Caco-2 (cell line): Measurements from ENCODE around the gene SNX30. TPM values are rescaled to one million over a fixed set of nuclear protein-coding genes. Genes with fewer than 3 reads are reported as not detected.
A peak's percentile ranks its signal among the peaks of the same experiment; 100 is the strongest.

Experiments used
- BruUV-seq: library from RNA; stranded (reverse); fragments of 400-500 nt; replicated peaks from 2 replicates; lab custom pipeline; 2021; lab: Mats Ljungman, UMichigan
- CTCF ChIA-PET: fragments of 300-600 bp; sonication (Branson Sonifier 250); formaldehyde crosslinking; loops from one replicate; lab custom pipeline; 2022; ENCODE audit warnings: antibody characterized with exemption; lab: Charles Lee
- POLR2A ChIA-PET: fragments of 300-600 bp; sonication (Branson Sonifier 250); formaldehyde crosslinking; loops from one replicate; lab custom pipeline; 2022; ENCODE audit warnings: antibody characterized with exemption; lab: Charles Lee
- DNase-seq, 2 experiments: peaks; one replicate each; pipeline versions ENCODE4 v3.0.0 to v3.0.0-alpha.2; 2020 to 2022
- H3K27me3 ChIP-seq: replicated peaks from 2 replicates; pipeline ENCODE4 v1.6.0; 2011; ENCODE audit warnings: low read length; ENCODE audit not compliant: control insufficient read depth, insufficient read depth
- H3K36me3 ChIP-seq: 2 replicates; pipeline ENCODE4 v1.5.1; 2011; ENCODE audit warnings: low read length; ENCODE audit not compliant: control insufficient read depth, insufficient read depth
- H3K4me1 ChIP-seq: fragments of 250-450 bp; sonication (Bioruptor Pico); 2 replicates; pipeline ENCODE4 v1.5.1; 2020; ENCODE audit warnings: mild to moderate bottlenecking
- H3K4me3 ChIP-seq: 2 replicates; pipeline ENCODE4 v1.5.1; 2011; ENCODE audit warnings: low read depth, mild to moderate bottlenecking, control low read depth, low read length
- H3K9me3 ChIP-seq: fragments of 250-450 bp; sonication (Bioruptor Pico); 2 replicates; pipeline ENCODE4 v1.5.1; 2020; ENCODE audit warnings: mild to moderate bottlenecking, moderate library complexity
- H3K27ac Mint-ChIP-seq: one replicate; pipeline ENCODE4 v1.8.0; 2022; ENCODE audit warnings: mixed read lengths; ENCODE audit not compliant: unreplicated experiment
- H3K27me3 Mint-ChIP-seq: one replicate; pipeline ENCODE4 v1.8.0; 2022; ENCODE audit warnings: mixed read lengths; ENCODE audit not compliant: insufficient read depth, unreplicated experiment
- H3K36me3 Mint-ChIP-seq: one replicate; pipeline ENCODE4 v1.8.0; 2022; ENCODE audit warnings: mild to moderate bottlenecking, mixed read lengths; ENCODE audit not compliant: insufficient read depth, unreplicated experiment
- H3K4me1 Mint-ChIP-seq: one replicate; pipeline ENCODE4 v1.8.0; 2022; ENCODE audit warnings: low read depth, mixed read lengths; ENCODE audit not compliant: unreplicated experiment
- H3K4me3 Mint-ChIP-seq: one replicate; pipeline ENCODE4 v1.8.0; 2022; ENCODE audit warnings: mild to moderate bottlenecking, moderate library complexity, mixed read lengths; ENCODE audit not compliant: unreplicated experiment
- H3K9me3 Mint-ChIP-seq: one replicate; pipeline ENCODE4 v1.8.0; 2022; ENCODE audit warnings: mixed read lengths; ENCODE audit not compliant: unreplicated experiment
- CTCF ChIP-seq, 2 experiments: fragments of 200-600 bp in 1 of 2; IDR thresholded peaks; 1 replicate in 1 of 2; 2 replicates in 1 of 2; pipeline versions ENCODE4 v1.5.1 to v1.8.0; 2011 to 2022; ENCODE audit warnings: antibody characterized with exemption in 1 of 2, control low read depth in 1 of 2, inconsistent platforms in 1 of 2, low read depth in 1 of 2, low read length in 1 of 2, mild to moderate bottlenecking in 1 of 2, moderate library complexity in 1 of 2; ENCODE audit not compliant: insufficient read depth in 1 of 2, severe bottlenecking in 1 of 2, unreplicated experiment in 1 of 2
- intact Hi-C: fragments of 100-400 bp; cut with micrococcal nuclease; formaldehyde crosslinking; loops from one replicate; pipeline ENCODE4 v1.10.0; 2022; ENCODE audit not compliant: unreplicated experiment
- total RNA-seq: library from RNA; stranded (reverse); gene quantifications from 2 replicates; pipeline ENCODE4 v1.2.3, GENCODE V29; 2022

The SNX30 gene
- total RNA-seq, 1 experiment from 2014 or later, result 21.8 TPM

DNA sequence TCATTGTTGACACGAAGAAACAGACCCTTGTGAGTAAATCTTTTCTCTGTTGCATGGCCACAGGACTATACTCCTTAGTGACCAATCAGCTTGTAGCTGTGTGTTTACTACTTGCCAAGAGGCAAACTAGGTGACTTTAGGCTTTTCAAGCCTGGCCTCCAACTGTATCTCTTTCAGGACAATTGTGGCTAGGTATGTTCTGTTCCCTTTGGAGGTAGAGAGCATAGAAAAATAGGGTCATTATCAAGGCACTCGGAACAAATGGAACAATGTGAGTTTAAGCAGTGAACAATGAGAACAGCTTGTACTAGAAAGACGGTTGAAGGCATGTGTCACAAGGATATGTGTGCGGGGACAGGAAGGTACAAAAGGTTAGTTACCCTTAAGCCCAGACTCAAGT lies 92.0 kb downstream of the SNX30 start:
- peaks cover 27% of the 10 kb centered on the region for H3K4me1 Mint-ChIP-seq
- BruUV-seq, result no TSS peak
- CTCF ChIA-PET, result interaction anchor here (1.3 kb wide), 1 partner anchor 61 kb away, joined by 9 read pairs; no protein-coding TSS in a partner anchor

DNA sequence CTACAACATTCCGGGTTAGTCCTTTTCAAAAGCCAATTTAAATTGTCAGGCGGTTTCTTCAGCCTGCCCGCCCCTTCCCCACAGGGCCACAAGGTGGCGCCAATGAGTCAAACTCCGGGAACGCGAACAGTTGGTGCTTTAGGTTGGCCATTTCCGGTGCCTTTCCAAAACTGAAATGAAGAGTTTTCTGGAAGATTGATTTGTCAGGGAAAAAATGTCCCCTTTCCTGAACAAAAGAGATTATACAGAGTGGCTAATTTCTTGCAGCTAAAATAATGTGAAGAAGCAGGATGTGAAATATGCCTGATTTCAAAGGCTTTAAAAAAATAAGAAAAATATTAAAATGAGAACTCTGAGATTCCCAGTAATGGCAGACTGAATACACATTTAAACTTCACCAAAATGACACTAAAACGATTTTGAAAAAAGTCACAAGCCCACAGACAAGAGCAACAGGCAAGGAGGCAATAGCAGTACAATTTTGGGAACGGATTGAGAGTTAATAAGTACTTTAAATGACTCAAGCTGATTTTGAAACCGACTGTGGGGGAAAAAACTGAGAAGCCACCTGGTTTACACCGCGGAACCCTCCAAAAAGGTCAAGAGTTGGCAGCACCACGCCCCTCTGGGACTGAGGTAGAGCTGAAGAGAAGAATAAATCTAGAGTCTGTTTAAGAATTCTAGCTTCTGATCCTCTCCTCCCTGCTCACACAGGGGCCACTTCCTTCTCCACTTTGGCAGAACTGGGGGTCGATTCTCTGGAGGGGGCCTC lies 94.4 kb downstream of the SNX30 start:
- peak; percentile 66 to 87 for DNase-seq
- peaks cover 36% of the 10 kb centered on the region for H3K36me3 Mint-ChIP-seq
- H3K27ac Mint-ChIP-seq, result no peak overlapping the region
- BruUV-seq, result no TSS peak
- peaks cover 16% of the 10 kb centered on the region for H3K4me1 Mint-ChIP-seq
- H3K4me1 ChIP-seq, result no peaks in the 10 kb centered on the region
- intact Hi-C loops, result loop anchor here (1.0 kb wide), 1 partner anchor 58 kb away; no protein-coding TSS in a partner anchor
- no peaks in the 10 kb centered on the region for H3K9me3 ChIP-seq
- ChIA-PET POLR2A (no interaction called here), CTCF (interaction anchor here (0.6 to 1.0 kb wide), 2 partner anchors 58 to 114 kb away, joined by 3 read pairs; no protein-coding TSS in a partner anchor)
- peaks cover 2% of the 10 kb centered on the region; the same call in 1 of the 2 replicates for H3K36me3 ChIP-seq
- TF ChIP-seq CTCF (IDR thresholded peaks at IDR 0.05; ENCODE audit: insufficient read depth in 1 of 2, low read depth in 1 of 2, low read length in 1 of 2, severe bottlenecking in 1 of 2, unreplicated experiment in 1 of 2), result peak; percentile 91 to 96
- H3K27me3 ChIP-seq, result no peaks in the 10 kb centered on the region
- H3K27me3 Mint-ChIP-seq, result no peaks in the 10 kb centered on the region
- no peaks in the 10 kb centered on the region for H3K9me3 Mint-ChIP-seq
- H3K4me3 ChIP-seq, result no peak overlapping the region
- no peak overlapping the region for H3K4me3 Mint-ChIP-seq

More for the DNA sequence above, 92.0 kb downstream of the SNX30 start:
- Mint-ChIP-seq H3K27ac (peak overlapping the region; percentile 52), H3K9me3 (no peaks in the 10 kb centered on the region), H3K36me3 (peaks cover 51% of the 10 kb centered on the region), H3K27me3 (no peaks in the 10 kb centered on the region), H3K4me3 (no peak overlapping the region)
- DNase-seq, result no peak
- Histone ChIP-seq H3K36me3 (peaks cover 2% of the 10 kb centered on the region; the same call in 1 of the 2 replicates), H3K4me3 (no peak overlapping the region), H3K9me3 (no peaks in the 10 kb centered on the region), H3K4me1 (no peaks in the 10 kb centered on the region), H3K27me3 (no peaks in the 10 kb centered on the region)
- no peak for TF ChIP-seq CTCF (IDR thresholded peaks at IDR 0.05; ENCODE audit: insufficient read depth in 1 of 2, low read depth in 1 of 2, low read length in 1 of 2, severe bottlenecking in 1 of 2, unreplicated experiment in 1 of 2)
- POLR2A ChIA-PET, result no interaction called here
- intact Hi-C loops, result no loop called here

GRCh38 chr9:112846528-112847488 lies 96.2 kb downstream of the SNX30 start:
- no TSS peak for BruUV-seq
- H3K27me3 Mint-ChIP-seq, result no peaks in the 10 kb centered on the region
- H3K9me3 Mint-ChIP-seq, result no peaks in the 10 kb centered on the region
- POLR2A ChIA-PET, result no interaction called here
- Histone ChIP-seq H3K4me1 (no peaks in the 10 kb centered on the region), H3K4me3 (no peak overlapping the region), H3K9me3 (no peaks in the 10 kb centered on the region), H3K36me3 (peaks cover 4% of the 10 kb centered on the region), H3K27me3 (no peaks in the 10 kb centered on the region)
- no peak overlapping the region for H3K4me3 Mint-ChIP-seq
- H3K27ac Mint-ChIP-seq, result no peak overlapping the region
- TF ChIP-seq CTCF (IDR thresholded peaks at IDR 0.05; ENCODE audit: insufficient read depth in 1 of 2, low read depth in 1 of 2, low read length in 1 of 2, severe bottlenecking in 1 of 2, unreplicated experiment in 1 of 2), result no peak
- H3K36me3 Mint-ChIP-seq, result peaks cover 28% of the 10 kb centered on the region
- CTCF ChIA-PET, result no interaction called here
- intact Hi-C loops, result no loop called here
- H3K4me1 Mint-ChIP-seq, result peaks cover 16% of the 10 kb centered on the region
- DNase-seq, result no peak
